ENCODE results near the gene OR6K3.

The OR6K3 gene

GRCh38 chr1:158686111-158687009 is 34.2 kb downstream of the OR6K3 start, which contains the start of gene SPTA1:
SPTA1 (minus strand) TSS chr1:158686715; CDS start chr1:158686517, 198 bp downstream.
- DNase-seq (ENCODE audit: extremely low read depth, insufficient read length), result no peak
- no peak for TF ChIP-seq CTCF (IDR thresholded peaks at IDR 0.05; ENCODE audit: insufficient read depth, low read length, poor library complexity, severe bottlenecking)

GRCh38 chr1:158685085-158685484 is 35.4 kb downstream of the OR6K3 start:
- Histone ChIP-seq H3K27me3 (replicated peaks; ENCODE audit: control insufficient read depth, insufficient read depth, low read length) (no peaks in the 10 kb centered on the region), H3K36me3 (ENCODE audit: control insufficient read depth, insufficient read depth, low read length) (no peaks in the 10 kb centered on the region), H3K4me3 (replicated peaks; ENCODE audit: low read depth, low read length) (no peak overlapping the region)
- TF ChIP-seq CTCF (IDR thresholded peaks at IDR 0.05; ENCODE audit: insufficient read depth, low read length, poor library complexity, severe bottlenecking), result no peak
- no peak for DNase-seq (ENCODE audit: extremely low read depth, insufficient read length)

More at GRCh38 chr1:158686111-158687009, 34.2 kb downstream of the OR6K3 start, which contains the start of gene SPTA1:
- Histone ChIP-seq H3K27me3 (replicated peaks; ENCODE audit: control insufficient read depth, insufficient read depth, low read length) (no peaks in the 10 kb centered on the region), H3K4me3 (replicated peaks; ENCODE audit: low read depth, low read length) (no peak within 1 kb of the TSS), H3K36me3 (ENCODE audit: control insufficient read depth, insufficient read depth, low read length) (no peaks in the 10 kb centered on the region)

GRCh38 chr1:158681606-158682005 is 38.9 kb downstream of the OR6K3 start:
- Histone ChIP-seq H3K4me3 (replicated peaks; ENCODE audit: low read depth, low read length) (no peak overlapping the region), H3K36me3 (ENCODE audit: control insufficient read depth, insufficient read depth, low read length) (no peaks in the 10 kb centered on the region), H3K27me3 (replicated peaks; ENCODE audit: control insufficient read depth, insufficient read depth, low read length) (no peaks in the 10 kb centered on the region)
- no peak for DNase-seq (ENCODE audit: extremely low read depth, insufficient read length)
- no peak for TF ChIP-seq CTCF (IDR thresholded peaks at IDR 0.05; ENCODE audit: insufficient read depth, low read length, poor library complexity, severe bottlenecking)

- Histone ChIP-seq H3K27me3 (replicated peaks; ENCODE audit: control insufficient read depth, insufficient read depth, low read length) (no peaks in the 10 kb centered on the region), H3K4me3 (replicated peaks; ENCODE audit: low read depth, low read length) (no peak overlapping the region), H3K36me3 (ENCODE audit: control insufficient read depth, insufficient read depth, low read length) (no peaks in the 10 kb centered on the region)
- no peak for DNase-seq (ENCODE audit: extremely low read depth, insufficient read length)
- no peak for TF ChIP-seq CTCF (IDR thresholded peaks at IDR 0.05; ENCODE audit: insufficient read depth, low read length, poor library complexity, severe bottlenecking)
These were observed 41.2 kb downstream of the OR6K3 start for GRCh38 chr1:158679289-158679688.

GRCh38 chr1:158675563-158676323 is 44.8 kb downstream of the OR6K3 start:
- Histone ChIP-seq H3K27me3 (replicated peaks; ENCODE audit: control insufficient read depth, insufficient read depth, low read length) (no peaks in the 10 kb centered on the region), H3K4me3 (replicated peaks; ENCODE audit: low read depth, low read length) (no peak overlapping the region), H3K36me3 (ENCODE audit: control insufficient read depth, insufficient read depth, low read length) (no peaks in the 10 kb centered on the region)
- TF ChIP-seq CTCF (IDR thresholded peaks at IDR 0.05; ENCODE audit: insufficient read depth, low read length, poor library complexity, severe bottlenecking), result no peak
- no peak for DNase-seq (ENCODE audit: extremely low read depth, insufficient read length)
